Gastrocnemius medialis (tissue), 4 donors: ENCODE results near the gene ATXN7.

Experiments
- CTCF ChIP-seq, 5 experiments: fragments of 450-650 bp in 3 of 5; fragments of 200-600 bp in 2 of 5; sonication (generic) in 2 of 5; IDR thresholded peaks in 4 of 5; conservative IDR thresholded peaks in 1 of 5; 1 replicate in 4 of 5; 2 replicates in 1 of 5; pipeline ENCODE4 v1.5.1; 2016 to 2019; ENCODE audit warnings: antibody characterized with exemption in 5 of 5, mild to moderate bottlenecking in 3 of 5, moderate library complexity in 3 of 5
- POLR2A ChIP-seq, 2 donors: fragments of 450-650 bp; IDR thresholded peaks; one replicate each; pipeline ENCODE4 v1.6.1; 2017; ENCODE audit warnings: antibody characterized with exemption in 2 of 2, mild to moderate bottlenecking in 2 of 2, moderate library complexity in 2 of 2

- TF ChIP-seq POLR2A (IDR thresholded peaks at IDR 0.05) (no peak), CTCF (IDR thresholded peaks at IDR 0.05 in 4 of 5, conservative IDR thresholded peaks at IDR 0.05 in 1 of 5) (no peak)
Measured at GRCh38 chr3:64019879-64020278, 156.2 kb downstream of the ATXN7 start.
